K562 (cell line): ENCODE data around the gene PRPSAP2.

Experiments used
- CTCF ChIP-seq, 3 experiments: IDR thresholded peaks in 2 of 3; conservative IDR thresholded peaks in 1 of 3; 2 replicates each; pipeline ENCODE4 v1.5.1; 2011 to 2012; ENCODE audit warnings: low read length in 3 of 3, mild to moderate bottlenecking in 3 of 3, control low read depth in 2 of 3, improper control_type of control experiment in 1 of 3, inconsistent platforms in 1 of 3, low read depth in 1 of 3, mixed read lengths in 1 of 3, moderate library complexity in 1 of 3; ENCODE audit not compliant: insufficient read depth in 2 of 3
- KDM4B ChIP-seq, 2 experiments: fragments of 450-650 bp in 1 of 2; sonication (generic) in 1 of 2; IDR thresholded peaks; 2 replicates each; pipeline ENCODE4 v1.6.1; 2016 to 2017; ENCODE audit warnings: borderline replicate concordance in 2 of 2, antibody characterized with exemption in 1 of 2, low read depth in 1 of 2, mild to moderate bottlenecking in 1 of 2
- KLF10 ChIP-seq: fragments of 250-450 bp; sonication (Bioruptor Pico); IDR thresholded peaks from 2 replicates; pipeline ENCODE4 v1.6.1; 2021; ENCODE audit warnings: matching md5 sums
- POLR2A ChIP-seq: fragments of 450-650 bp; conservative IDR thresholded peaks from 2 replicates; pipeline ENCODE4 v1.6.1; 2016
- ZNF165 ChIP-seq: fragments of 250-450 bp; sonication (Bioruptor Pico); IDR thresholded peaks from 2 replicates; pipeline ENCODE4 v1.4.0; 2020; ENCODE audit warnings: borderline replicate concordance
- ZNF274 ChIP-seq: IDR thresholded peaks from 2 replicates; pipeline ENCODE4 v1.6.1; 2011; ENCODE audit warnings: low read depth, mild to moderate bottlenecking, low read length, moderate library complexity, borderline replicate concordance

GRCh38 chr17:18916816-18917500 lies 59.0 kb downstream of the PRPSAP2 start:
- TF ChIP-seq ZNF165 (no peak), POLR2A (no peak), ZNF274 (no peak), KLF10 (CRISPR knock-in tag) (no peak), CTCF (IDR thresholded peaks at IDR 0.05 in 2 of 3, conservative IDR thresholded peaks at IDR 0.05 in 1 of 3; ENCODE audit: insufficient read depth in 2 of 3, low read depth in 1 of 3, low read length in 3 of 3) (no peak), KDM4B (IDR thresholded peaks at IDR 0.05; ENCODE audit: borderline replicate concordance in 2 of 2, low read depth in 1 of 2) (no peak)
